ENCODE results near the gene NOP9.

NOP9 gene

GRCh38 chr14:24252289-24253124 is 47.1 kb upstream of the NOP9 start (continued):
- no peak for TF ChIP-seq TSHZ2 (CRISPR knock-in tag; IDR thresholded peaks at IDR 0.05)

GRCh38 chr14:24253936-24254335 is 45.7 kb upstream of the NOP9 start:
- TF ChIP-seq TCF4 (CRISPR knock-in tag; IDR thresholded peaks at IDR 0.05; ENCODE audit: borderline replicate concordance) (no peak), ZFP3 (CRISPR knock-in tag; IDR thresholded peaks at IDR 0.05) (no peak), PPARA (CRISPR knock-in tag; IDR thresholded peaks at IDR 0.05; ENCODE audit: borderline replicate concordance) (no peak), ZFP30 (CRISPR knock-in tag; IDR thresholded peaks at IDR 0.05) (no peak), ZNF8 (CRISPR knock-in tag; IDR thresholded peaks at IDR 0.05) (no peak), BACH2 (CRISPR knock-in tag; IDR thresholded peaks at IDR 0.05; ENCODE audit: borderline replicate concordance) (no peak), POU6F1 (CRISPR knock-in tag; IDR thresholded peaks at IDR 0.05; ENCODE audit: borderline replicate concordance, low read depth) (no peak), OSR1 (CRISPR knock-in tag; IDR thresholded peaks at IDR 0.05) (no peak)
- ATAC-seq: no peak

- no peak for ATAC-seq
- no peak for TF ChIP-seq ESRRG (CRISPR knock-in tag; IDR thresholded peaks at IDR 0.05)
- no peak for TF ChIP-seq TCF4 (CRISPR knock-in tag; IDR thresholded peaks at IDR 0.05; ENCODE audit: borderline replicate concordance)
- no peak for TF ChIP-seq ZFP30 (CRISPR knock-in tag; IDR thresholded peaks at IDR 0.05)
- no peak for TF ChIP-seq SNAI2 (CRISPR knock-in tag; IDR thresholded peaks at IDR 0.05)
- TF ChIP-seq CSRNP3 (CRISPR knock-in tag; IDR thresholded peaks at IDR 0.05): no peak
- no peak for TF ChIP-seq CSDC2 (CRISPR knock-in tag; IDR thresholded peaks at IDR 0.05)
- no peak for TF ChIP-seq POU6F1 (CRISPR knock-in tag; IDR thresholded peaks at IDR 0.05; ENCODE audit: borderline replicate concordance, low read depth)
- no peak for TF ChIP-seq ZFP3 (CRISPR knock-in tag; IDR thresholded peaks at IDR 0.05)
- no peak for TF ChIP-seq BACH2 (CRISPR knock-in tag; IDR thresholded peaks at IDR 0.05; ENCODE audit: borderline replicate concordance)
- no peak for TF ChIP-seq ARNTL (CRISPR knock-in tag; IDR thresholded peaks at IDR 0.05; ENCODE audit: borderline replicate concordance, low read depth)
- no peak for TF ChIP-seq OSR1 (CRISPR knock-in tag; IDR thresholded peaks at IDR 0.05)
- TF ChIP-seq ZNF8 (CRISPR knock-in tag; IDR thresholded peaks at IDR 0.05): no peak
- no peak for TF ChIP-seq ZNF565 (CRISPR knock-in tag; conservative IDR thresholded peaks at IDR 0.05; ENCODE audit: low read depth)
- TF ChIP-seq ISL1 (CRISPR knock-in tag; IDR thresholded peaks at IDR 0.05): no peak
- no peak for TF ChIP-seq RARB (CRISPR knock-in tag; IDR thresholded peaks at IDR 0.05)
- TF ChIP-seq CREB5 (CRISPR knock-in tag; IDR thresholded peaks at IDR 0.05; ENCODE audit: low read depth): no peak
- no peak for TF ChIP-seq PPARA (CRISPR knock-in tag; IDR thresholded peaks at IDR 0.05; ENCODE audit: borderline replicate concordance)
- no peak for TF ChIP-seq ZNF70 (CRISPR knock-in tag; IDR thresholded peaks at IDR 0.05)
These were observed 44.8 kb upstream of the NOP9 start for GRCh38 chr14:24254630-24255392.

All from SK-N-SH treated with all-trans-retinoic acid at 6 μM for 48 hours (cell line).